ENCODE measurements around the gene ZNF765. TPM values are rescaled to one million over a fixed set of nuclear protein-coding genes. Genes with fewer than 3 reads are reported as not detected.
"Not testable (repeated sequence)": the region's sequence is repeated elsewhere in the genome, so short reads cannot be mapped to it uniquely, and the experiment has no call there.

The ZNF765 gene
- total RNA-seq, 1 experiment from 2014 or later, result 23.6 TPM

- Mint-ChIP-seq H3K4me1 (no peaks in the 10 kb centered on the region), H3K27ac (no peak overlapping the region), H3K27me3 (ENCODE audit: low read depth) (peaks cover 15% of the 10 kb centered on the region), H3K36me3 (peaks cover 80% of the 10 kb centered on the region), H3K9me3 (peaks cover 55% of the 10 kb centered on the region), H3K4me3 (no peak overlapping the region)
- no peak for DNase-seq (ENCODE audit: low spot score)
- no peak for TF ChIP-seq USF1 (CRISPR knock-in tag; IDR thresholded peaks at IDR 0.05)
- no peak for TF ChIP-seq ATF6 (CRISPR knock-in tag; IDR thresholded peaks at IDR 0.05)
- TF ChIP-seq AR (CRISPR knock-in tag; IDR thresholded peaks at IDR 0.05), result no peak
- no peak for TF ChIP-seq ZNF317 (CRISPR knock-in tag; IDR thresholded peaks at IDR 0.05; ENCODE audit: borderline replicate concordance, low read depth)
- no peak for TF ChIP-seq MLX (CRISPR knock-in tag; IDR thresholded peaks at IDR 0.05)
- no peak for TF ChIP-seq FOXJ3 (CRISPR knock-in tag; IDR thresholded peaks at IDR 0.05; ENCODE audit: borderline replicate concordance)
- TF ChIP-seq ZNF263 (CRISPR knock-in tag; IDR thresholded peaks at IDR 0.05; ENCODE audit: low read depth), result no peak
- no peak for TF ChIP-seq USF2 (CRISPR knock-in tag; IDR thresholded peaks at IDR 0.05)
- no peak for TF ChIP-seq TP53 (CRISPR knock-in tag; IDR thresholded peaks at IDR 0.05)
- TF ChIP-seq E2F5 (CRISPR knock-in tag; IDR thresholded peaks at IDR 0.05), result no peak
- TF ChIP-seq AFF4 (CRISPR knock-in tag; IDR thresholded peaks at IDR 0.05; ENCODE audit: borderline replicate concordance), result no peak
- no peak for TF ChIP-seq NR1H2 (CRISPR knock-in tag; IDR thresholded peaks at IDR 0.05)
- ATAC-seq, result no peak
- POLR2A ChIA-PET, result no interaction called here
- CTCF ChIA-PET, result no interaction called here
Observed at GRCh38 chr19:53409505-53410204, 14.7 kb downstream of the ZNF765 start.

- ATAC-seq; POLR2A ChIA-PET; H3K9me3 Mint-ChIP-seq; CTCF ChIA-PET; DNase-seq (ENCODE audit: low spot score); H3K4me3 Mint-ChIP-seq; H3K36me3 Mint-ChIP-seq; H3K27me3 Mint-ChIP-seq (ENCODE audit: low read depth): not testable (repeated sequence)
- peak overlapping the region; percentile 35; the same call in 1 of the 2 replicates for H3K27ac Mint-ChIP-seq
- H3K4me1 Mint-ChIP-seq, result peaks cover 23% of the 10 kb centered on the region
Observed at GRCh38 chr19:53420520-53421315, 25.8 kb downstream of the ZNF765 start.
